CD8-positive, alpha-beta memory T cell (primary cell): ENCODE results near the gene KCNB1. TPM values are rescaled to one million over a fixed set of nuclear protein-coding genes. Genes with fewer than 3 reads are reported as not detected.
A peak's percentile ranks its signal among the peaks of the same experiment; 100 is the strongest.

ENCODE experiments used
- CTCF ChIA-PET: fragments of 350-600 bp; sonication (Branson Sonifier 250); formaldehyde crosslinking; loops from one replicate; lab custom pipeline; 2021; ENCODE audit warnings: antibody characterized with exemption; lab: Charles Lee
- POLR2A ChIA-PET: fragments of 350-600 bp; sonication (Branson Sonifier 250); formaldehyde crosslinking; loops from one replicate; lab custom pipeline; 2021; ENCODE audit warnings: antibody characterized with exemption; lab: Charles Lee
- DNase-seq, 5 donors: peaks; one replicate each; pipeline versions ENCODE4 v3.0.0 to v3.0.0-alpha.2; 2020 to 2022; ENCODE audit warnings: mixed read lengths in 1 of 5
- H3K27ac ChIP-seq: one replicate; pipeline ENCODE4 v1.7.0; 2013; ENCODE audit warnings: low read depth, mild to moderate bottlenecking, low read length, moderate library complexity
- H3K27me3 ChIP-seq: 2 replicates; pipeline ENCODE4 v1.7.0; 2013; ENCODE audit warnings: low read length, mild to moderate bottlenecking; ENCODE audit not compliant: insufficient read depth, poor library complexity, severe bottlenecking
- H3K36me3 ChIP-seq: 2 replicates; pipeline ENCODE4 v1.7.0; 2013; ENCODE audit warnings: mild to moderate bottlenecking, low read length, moderate library complexity; ENCODE audit not compliant: insufficient read depth
- H3K4me1 ChIP-seq: 2 replicates; pipeline ENCODE4 v1.7.0; 2013; ENCODE audit warnings: mild to moderate bottlenecking, low read length, moderate library complexity; ENCODE audit not compliant: insufficient read depth
- H3K4me3 ChIP-seq: 2 replicates; pipeline ENCODE4 v1.7.0; 2013; ENCODE audit warnings: mild to moderate bottlenecking, low read length
- H3K9me3 ChIP-seq: 2 replicates; pipeline ENCODE4 v1.7.0; 2013; ENCODE audit warnings: mild to moderate bottlenecking, low read length
- H3K27ac Mint-ChIP-seq, 8 donors: one replicate each; pipeline ENCODE4 v1.8.0; 2020 to 2021; ENCODE audit warnings: mixed read lengths in 8 of 8, mild to moderate bottlenecking in 6 of 8, inconsistent platforms in 3 of 8, moderate library complexity in 3 of 8
- H3K27me3 Mint-ChIP-seq, 2 donors: one replicate each; pipeline ENCODE4 v1.8.0; 2020 to 2021; ENCODE audit warnings: mixed read lengths in 2 of 2, mild to moderate bottlenecking in 1 of 2, moderate library complexity in 1 of 2
- H3K36me3 Mint-ChIP-seq, 3 donors: one replicate each; pipeline ENCODE4 v1.8.0; 2020 to 2021; ENCODE audit warnings: mixed read lengths in 3 of 3, inconsistent platforms in 1 of 3, mild to moderate bottlenecking in 1 of 3
- H3K4me1 Mint-ChIP-seq, 3 donors: one replicate each; pipeline ENCODE4 v1.8.0; 2020 to 2021; ENCODE audit warnings: mixed read lengths in 3 of 3, inconsistent platforms in 1 of 3, mild to moderate bottlenecking in 1 of 3
- H3K4me3 Mint-ChIP-seq, 7 donors: one replicate each; pipeline ENCODE4 v1.8.0; 2020 to 2021; ENCODE audit warnings: mixed read lengths in 7 of 7, mild to moderate bottlenecking in 6 of 7, moderate library complexity in 4 of 7, inconsistent platforms in 2 of 7
- H3K9me3 Mint-ChIP-seq, 5 donors: one replicate each; pipeline ENCODE4 v1.8.0; 2020 to 2022; ENCODE audit warnings: mixed read lengths in 5 of 5, mild to moderate bottlenecking in 3 of 5, moderate library complexity in 2 of 5, inconsistent platforms in 1 of 5
- polyA plus RNA-seq: library from polyadenylated mRNA; unstranded; fragments of 300-500 nt; fragmentation: Illumina TruSeq; gene quantifications from one replicate; pipeline ENCODE4 v1.2.3, GENCODE V29; 2021
- total RNA-seq, 2 experiments: library from RNA; stranded (reverse); gene quantifications; one replicate each; pipeline ENCODE4 v1.2.3, GENCODE V29; 2021

KCNB1 gene
- total and polyA plus RNA-seq, 3 experiments from 2014 or later, result 0.77 TPM; not detected in 2

DNA sequence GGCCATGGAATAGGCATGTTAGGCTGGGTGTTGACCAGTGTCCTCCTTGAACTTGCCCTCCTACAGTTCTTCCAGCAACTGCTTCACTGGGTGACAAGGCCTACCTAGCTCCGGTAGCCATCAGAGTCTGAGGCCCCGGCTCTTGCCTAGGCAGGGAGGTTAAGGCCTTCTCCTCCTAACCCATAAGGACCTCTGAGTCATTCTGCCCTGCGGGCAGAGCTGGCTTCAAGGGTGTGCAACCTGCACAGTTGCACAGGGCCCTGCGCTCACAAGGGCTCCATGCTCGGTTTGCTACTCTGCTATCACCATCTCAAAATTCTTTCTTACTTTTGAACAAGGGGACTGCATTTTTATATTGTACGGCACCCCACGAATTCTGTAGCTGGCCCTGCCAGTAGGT is 17.9 kb downstream of the KCNB1 start:
- Histone ChIP-seq H3K4me3 (no peak overlapping the region), H3K27me3 (peaks cover 5% of the 10 kb centered on the region), H3K27ac (no peak overlapping the region), H3K9me3 (no peaks in the 10 kb centered on the region), H3K4me1 (no peaks in the 10 kb centered on the region), H3K36me3 (no peaks in the 10 kb centered on the region)
- Mint-ChIP-seq H3K27ac (no peak overlapping the region), H3K9me3 (no peaks in the 10 kb centered on the region), H3K36me3 (no peaks in the 10 kb centered on the region), H3K27me3 (peaks cover 17 to 60% of the 10 kb centered on the region in 2 donors), H3K4me1 (no peaks in the 10 kb centered on the region), H3K4me3 (no peak overlapping the region)
- DNase-seq, result no peak
- ChIA-PET POLR2A (no interaction called here), CTCF (no interaction called here)

DNA sequence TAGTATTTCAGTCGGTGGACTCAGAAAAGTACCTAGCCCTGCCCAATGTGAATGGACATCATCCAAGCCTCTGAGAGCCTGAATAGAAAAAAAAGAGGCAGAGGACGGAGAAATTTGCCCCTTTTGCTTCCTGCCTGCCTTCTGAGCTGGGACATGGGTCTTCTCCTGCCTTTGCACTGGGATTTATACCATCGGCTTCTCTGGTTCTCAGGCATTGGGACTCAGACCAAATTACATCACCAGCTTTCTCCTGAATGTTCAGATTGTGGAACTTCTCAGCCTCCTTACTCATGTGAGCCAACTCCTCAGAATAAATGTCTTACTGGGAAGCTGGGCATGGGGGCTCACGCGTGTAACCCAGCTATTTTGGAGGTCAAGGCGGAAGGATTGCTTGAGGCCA is 19.8 kb downstream of the KCNB1 start:
- ChIA-PET POLR2A (no interaction called here), CTCF (no interaction called here)
- Histone ChIP-seq H3K27ac (no peak overlapping the region), H3K27me3 (no peaks in the 10 kb centered on the region), H3K9me3 (no peaks in the 10 kb centered on the region), H3K4me3 (no peak overlapping the region), H3K4me1 (no peaks in the 10 kb centered on the region), H3K36me3 (no peaks in the 10 kb centered on the region)
- DNase-seq, result no peak
- H3K27me3 Mint-ChIP-seq, result peaks cover 12 to 60% of the 10 kb centered on the region in 2 donors
- no peaks in the 10 kb centered on the region for H3K4me1 Mint-ChIP-seq
- peak overlapping the region in 1 of 8 donors; percentile 20 for H3K27ac Mint-ChIP-seq
- H3K9me3 Mint-ChIP-seq, result no peaks in the 10 kb centered on the region
- no peaks in the 10 kb centered on the region for H3K36me3 Mint-ChIP-seq
- H3K4me3 Mint-ChIP-seq, result no peak overlapping the region

DNA sequence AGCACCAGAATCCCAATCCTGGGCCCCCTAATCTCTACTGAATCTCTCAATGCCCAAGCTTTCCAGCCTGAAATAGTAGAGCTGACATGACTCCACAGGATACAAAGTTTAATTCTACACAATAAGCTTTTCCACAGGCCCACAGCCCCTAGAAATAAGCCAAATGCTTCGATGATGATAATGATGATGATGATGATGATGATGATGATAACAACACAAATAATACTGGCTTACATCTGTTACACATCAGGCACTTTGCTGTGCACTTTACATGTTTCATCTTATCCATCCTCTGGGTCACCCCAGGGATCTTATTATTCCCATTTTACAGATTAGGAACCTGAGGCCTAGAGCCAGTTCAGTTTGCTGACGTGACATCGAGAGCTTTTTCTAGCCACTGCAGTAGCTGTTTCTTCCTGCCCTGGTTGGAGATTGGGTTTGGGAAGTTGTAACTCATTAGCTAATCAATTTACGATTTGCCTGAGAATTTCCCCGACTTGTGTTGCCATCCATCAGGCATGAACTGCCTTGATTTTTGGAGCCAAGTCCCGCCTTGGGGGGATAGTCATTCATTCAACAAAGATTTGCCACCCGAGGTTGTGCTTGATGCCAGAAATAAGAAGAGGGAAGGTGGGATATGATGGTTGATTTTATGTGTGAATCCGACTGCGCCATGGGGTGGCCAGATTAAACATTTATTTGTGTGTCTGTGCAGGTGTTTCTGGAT is 20.4 kb downstream of the KCNB1 start:
- Histone ChIP-seq H3K9me3 (no peaks in the 10 kb centered on the region), H3K27me3 (no peaks in the 10 kb centered on the region), H3K4me1 (no peaks in the 10 kb centered on the region), H3K4me3 (no peak overlapping the region), H3K27ac (no peak overlapping the region), H3K36me3 (no peaks in the 10 kb centered on the region)
- ChIA-PET POLR2A (no interaction called here), CTCF (no interaction called here)
- Mint-ChIP-seq H3K9me3 (no peaks in the 10 kb centered on the region), H3K36me3 (no peaks in the 10 kb centered on the region), H3K27me3 (peaks cover 10 to 61% of the 10 kb centered on the region in 2 donors), H3K4me1 (no peaks in the 10 kb centered on the region), H3K27ac (no peak overlapping the region), H3K4me3 (no peak overlapping the region)
- DNase-seq, result no peak

DNA sequence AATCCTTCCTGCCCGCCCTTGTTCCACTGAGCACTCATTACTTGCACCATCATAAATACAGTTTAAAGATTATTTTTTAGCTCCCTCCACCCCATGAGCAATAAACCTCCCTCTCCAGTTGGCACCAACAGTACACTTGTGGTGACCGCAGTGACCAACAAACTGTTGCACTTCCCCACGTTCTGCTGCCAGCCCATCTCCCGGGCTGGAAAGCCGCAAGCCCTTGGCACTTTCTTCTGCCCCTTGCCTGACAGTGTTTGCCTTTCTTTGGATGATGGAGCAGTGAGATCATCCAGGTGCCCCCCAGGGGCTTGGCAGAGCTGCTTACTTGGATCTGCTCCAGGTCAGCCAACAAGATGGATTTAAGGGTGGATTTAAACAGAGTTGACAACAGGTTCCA is 21.6 kb downstream of the KCNB1 start:
- POLR2A ChIA-PET, result no interaction called here
- H3K4me1 ChIP-seq, result no peaks in the 10 kb centered on the region

DNA sequence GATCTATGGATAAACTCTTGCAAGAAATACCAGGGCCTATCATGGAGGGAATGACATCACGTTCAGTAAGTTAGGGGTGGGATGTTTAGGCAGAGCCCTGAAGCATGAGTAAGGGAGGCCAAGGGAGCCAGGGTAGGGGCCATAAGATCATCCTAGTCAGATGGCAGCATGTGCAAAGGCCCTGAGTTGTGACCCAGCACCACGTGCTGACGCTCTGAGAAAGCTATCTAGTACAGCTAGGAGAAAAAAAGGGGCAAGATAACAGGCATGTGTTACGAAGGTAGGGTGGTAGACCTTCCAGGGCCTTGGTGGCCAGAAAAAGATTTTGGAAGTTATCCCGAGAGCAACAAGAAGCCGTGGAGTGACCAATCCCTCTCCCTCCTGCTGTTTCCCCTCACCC is 22.3 kb downstream of the KCNB1 start:
- no peaks in the 10 kb centered on the region for H3K4me1 ChIP-seq

More for the DNA sequence above, 21.6 kb downstream of the KCNB1 start:
- Histone ChIP-seq H3K4me3 (no peak overlapping the region), H3K27me3 (no peaks in the 10 kb centered on the region), H3K27ac (no peak overlapping the region), H3K9me3 (no peaks in the 10 kb centered on the region), H3K36me3 (no peaks in the 10 kb centered on the region)
- H3K27ac Mint-ChIP-seq, result no peak overlapping the region
- H3K4me3 Mint-ChIP-seq, result no peak overlapping the region
- no peaks in the 10 kb centered on the region for H3K9me3 Mint-ChIP-seq
- no peaks in the 10 kb centered on the region for H3K36me3 Mint-ChIP-seq
- CTCF ChIA-PET, result no interaction called here
- peaks cover 10 to 65% of the 10 kb centered on the region in 2 donors for H3K27me3 Mint-ChIP-seq
- H3K4me1 Mint-ChIP-seq, result no peaks in the 10 kb centered on the region
- DNase-seq, result no peak

DNA sequence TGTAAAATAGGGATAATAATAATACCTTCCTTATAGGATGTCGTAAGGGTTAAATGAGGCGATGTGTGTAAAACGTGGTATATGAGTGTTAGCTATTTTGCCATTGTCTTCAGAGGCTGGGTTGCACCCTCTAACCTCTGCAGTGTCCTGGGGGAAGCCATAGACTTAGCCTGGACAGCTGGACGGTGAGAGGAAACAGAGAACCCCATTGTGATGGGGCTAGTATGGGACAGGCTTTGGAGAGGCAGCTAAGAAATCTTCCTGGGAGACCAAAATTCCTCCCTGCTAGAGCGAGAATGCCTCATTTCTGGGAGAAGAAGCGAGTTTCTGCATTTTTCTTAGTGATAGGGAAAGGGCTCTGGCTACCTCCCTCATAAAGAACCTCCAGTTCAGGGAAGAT is 22.8 kb downstream of the KCNB1 start:
- DNase-seq, result no peak
- H3K36me3 Mint-ChIP-seq, result peaks cover 0 to 2% (median 0%) of the 10 kb centered on the region in 3 donors
- ChIA-PET CTCF (no interaction called here), POLR2A (no interaction called here)
- Histone ChIP-seq H3K9me3 (no peaks in the 10 kb centered on the region), H3K4me1 (no peaks in the 10 kb centered on the region), H3K36me3 (no peaks in the 10 kb centered on the region), H3K4me3 (no peak overlapping the region), H3K27ac (no peak overlapping the region), H3K27me3 (no peaks in the 10 kb centered on the region)
- no peak overlapping the region for H3K4me3 Mint-ChIP-seq
- H3K9me3 Mint-ChIP-seq, result no peaks in the 10 kb centered on the region
- H3K4me1 Mint-ChIP-seq, result no peaks in the 10 kb centered on the region
- no peak overlapping the region for H3K27ac Mint-ChIP-seq
- H3K27me3 Mint-ChIP-seq, result peaks cover 6 to 63% of the 10 kb centered on the region in 2 donors

More for the DNA sequence above, 22.3 kb downstream of the KCNB1 start:
- no peaks in the 10 kb centered on the region for H3K4me1 Mint-ChIP-seq
- H3K36me3 ChIP-seq, result no peaks in the 10 kb centered on the region
- DNase-seq, result no peak
- no peaks in the 10 kb centered on the region for H3K9me3 ChIP-seq
- ChIA-PET POLR2A (no interaction called here), CTCF (no interaction called here)
- no peak overlapping the region for H3K4me3 Mint-ChIP-seq
- H3K9me3 Mint-ChIP-seq, result no peaks in the 10 kb centered on the region
- H3K27me3 Mint-ChIP-seq, result peaks cover 9 to 62% of the 10 kb centered on the region in 2 donors
- H3K4me3 ChIP-seq, result no peak overlapping the region
- no peaks in the 10 kb centered on the region for H3K27me3 ChIP-seq
- H3K27ac Mint-ChIP-seq, result no peak overlapping the region
- H3K36me3 Mint-ChIP-seq, result no peaks in the 10 kb centered on the region
- no peak overlapping the region for H3K27ac ChIP-seq

DNA sequence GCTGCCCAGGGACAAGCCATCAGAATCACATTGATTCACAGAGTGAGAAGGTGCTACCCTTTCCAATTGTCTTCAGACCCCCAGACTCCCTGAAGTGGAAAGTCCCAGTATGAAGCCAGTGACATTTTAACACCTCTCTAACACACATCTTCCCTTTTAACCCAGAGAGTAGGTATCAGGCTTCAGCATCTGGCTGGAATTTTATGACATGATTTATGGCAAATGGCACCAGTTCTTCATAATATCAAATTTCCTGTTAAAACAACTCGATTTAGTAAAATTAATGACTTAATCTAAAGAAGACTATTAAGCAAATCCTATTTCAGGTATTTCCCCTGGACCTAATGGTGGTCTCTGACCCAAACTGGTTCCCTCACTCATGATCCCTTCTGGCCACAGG is 25.0 kb downstream of the KCNB1 start:
- ChIA-PET CTCF (no interaction called here), POLR2A (no interaction called here)
- Mint-ChIP-seq H3K27me3 (peaks cover 6 to 67% of the 10 kb centered on the region in 2 donors), H3K4me3 (no peak overlapping the region), H3K36me3 (peaks cover 0 to 2% (median 0%) of the 10 kb centered on the region in 3 donors), H3K4me1 (no peaks in the 10 kb centered on the region), H3K27ac (no peak overlapping the region), H3K9me3 (no peaks in the 10 kb centered on the region)
- Histone ChIP-seq H3K27me3 (no peaks in the 10 kb centered on the region), H3K27ac (no peak overlapping the region), H3K4me1 (no peaks in the 10 kb centered on the region), H3K36me3 (no peaks in the 10 kb centered on the region), H3K4me3 (no peak overlapping the region), H3K9me3 (no peaks in the 10 kb centered on the region)
- DNase-seq, result no peak

DNA sequence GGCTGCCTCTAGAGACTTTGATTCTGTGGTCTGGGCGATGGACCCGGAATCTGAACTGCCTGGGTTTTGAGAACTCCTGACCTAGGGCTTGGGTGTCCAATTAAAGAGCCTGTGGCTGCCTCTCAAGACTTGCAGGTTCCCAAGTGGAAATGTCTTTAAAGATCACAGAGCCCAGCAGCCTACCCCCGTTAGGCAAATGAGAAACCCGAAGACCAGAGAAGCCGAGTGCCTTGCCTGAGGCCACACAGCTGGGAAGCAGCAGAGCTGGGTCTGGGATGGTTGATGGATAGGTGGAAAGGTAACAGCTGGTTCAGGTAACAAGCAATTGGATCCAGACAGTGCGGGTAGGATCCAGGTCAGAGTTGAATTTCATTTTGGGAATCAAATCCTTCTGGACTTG is 25.8 kb downstream of the KCNB1 start:
- H3K9me3 Mint-ChIP-seq, result no peaks in the 10 kb centered on the region
- DNase-seq, result no peak
- CTCF ChIA-PET, result no interaction called here

More for the DNA sequence above, 25.8 kb downstream of the KCNB1 start:
- Histone ChIP-seq H3K36me3 (no peaks in the 10 kb centered on the region), H3K9me3 (no peaks in the 10 kb centered on the region), H3K27me3 (no peaks in the 10 kb centered on the region), H3K4me3 (no peak overlapping the region), H3K4me1 (no peaks in the 10 kb centered on the region), H3K27ac (no peak overlapping the region)
- Mint-ChIP-seq H3K27me3 (peaks cover 11 to 67% of the 10 kb centered on the region in 2 donors), H3K27ac (no peak overlapping the region), H3K36me3 (peaks cover 0 to 2% (median 0%) of the 10 kb centered on the region in 3 donors), H3K4me1 (no peaks in the 10 kb centered on the region), H3K4me3 (no peak overlapping the region)
- POLR2A ChIA-PET, result no interaction called here
